Measurements from ENCODE around the gene NR6A1. TPM values are rescaled to one million over a fixed set of nuclear protein-coding genes. Genes with fewer than 3 reads are reported as not detected.

NR6A1 gene
- total RNA-seq, 1 experiment from 2014 or later, result 2.5 TPM

DNA sequence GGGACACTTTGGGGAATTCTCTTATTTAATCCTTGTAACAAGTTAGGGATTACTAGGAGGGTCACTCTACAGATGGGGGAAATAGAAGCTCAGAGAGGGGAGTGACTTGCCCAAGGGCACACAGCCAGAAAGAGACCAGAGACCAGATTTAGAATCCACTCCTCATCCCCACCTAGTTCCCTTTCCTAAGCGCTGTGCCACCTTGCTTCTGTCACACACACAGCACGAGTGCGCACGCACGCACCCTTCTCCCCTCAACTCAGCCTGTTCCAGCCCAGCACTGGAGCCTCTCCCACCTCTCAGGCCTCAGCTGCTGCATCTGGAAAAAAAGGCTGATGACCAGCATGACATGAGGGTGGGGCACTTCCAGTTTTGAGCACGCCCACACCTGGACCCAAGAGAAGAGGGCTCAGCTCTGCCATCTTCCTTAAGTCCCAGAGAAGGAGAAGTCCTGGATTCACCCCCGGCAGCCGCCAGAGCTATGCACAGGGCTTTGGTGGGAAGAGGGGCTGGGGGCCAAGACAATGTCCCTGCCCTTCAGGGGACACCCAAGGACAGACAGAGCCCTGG, 282.4 kb downstream of the NR6A1 start:
- Histone ChIP-seq H3K36me3 (no peaks in the 10 kb centered on the region), H3K9me3 (no peaks in the 10 kb centered on the region), H3K4me3 (no peak overlapping the region), H3K27me3 (no peaks in the 10 kb centered on the region)
- no peak for DNase-seq

DNA sequence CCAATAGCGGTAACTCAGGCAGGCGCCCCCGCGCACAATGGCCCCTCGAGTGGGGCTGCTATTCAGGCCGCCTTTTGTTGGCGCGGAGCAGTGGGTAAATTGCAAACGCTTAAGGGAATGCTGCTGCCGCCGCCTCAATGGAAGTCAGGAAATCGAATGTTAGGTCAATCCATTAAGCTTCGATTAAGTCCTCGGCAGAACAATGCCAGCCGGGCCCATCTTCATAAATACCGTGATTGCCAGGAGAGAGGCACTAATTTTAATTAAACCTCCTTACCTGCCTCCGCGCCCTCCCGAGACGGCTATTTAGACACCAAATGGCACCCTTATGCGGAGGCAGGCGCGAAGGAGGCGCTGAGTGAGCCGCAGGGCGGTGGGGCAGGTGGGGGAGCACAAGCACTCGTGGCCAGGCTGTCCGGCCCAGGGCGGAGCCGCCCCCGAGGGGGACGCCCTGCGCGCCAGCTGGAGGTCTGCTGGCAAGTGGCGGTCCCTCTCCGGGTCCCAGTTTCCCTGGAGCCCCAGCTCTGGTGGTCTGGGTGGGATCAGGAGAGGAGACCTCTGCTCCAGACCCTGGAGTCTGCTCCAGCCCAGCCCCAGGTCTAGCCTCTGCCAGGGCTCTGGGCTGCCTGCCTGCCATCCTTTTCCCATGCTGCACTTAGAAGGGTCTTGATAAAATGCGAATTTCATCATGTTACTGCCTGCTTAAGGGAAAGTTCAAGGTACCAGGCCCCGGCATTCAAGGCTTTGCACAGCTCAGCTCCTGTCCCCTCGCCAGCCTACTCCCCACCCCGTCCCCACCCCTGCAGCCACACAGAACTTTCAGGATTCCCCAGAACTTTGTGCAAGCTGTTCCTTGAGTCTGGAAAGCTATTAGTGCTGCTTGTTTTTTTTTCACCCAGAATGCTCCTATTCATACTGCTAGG, 283.6 kb downstream of the NR6A1 start:
- H3K36me3 ChIP-seq, result no peaks in the 10 kb centered on the region
- no peaks in the 10 kb centered on the region for H3K27me3 ChIP-seq
- no peaks in the 10 kb centered on the region for H3K9me3 ChIP-seq
- DNase-seq, result no peak
- no peak overlapping the region for H3K4me3 ChIP-seq

DNA sequence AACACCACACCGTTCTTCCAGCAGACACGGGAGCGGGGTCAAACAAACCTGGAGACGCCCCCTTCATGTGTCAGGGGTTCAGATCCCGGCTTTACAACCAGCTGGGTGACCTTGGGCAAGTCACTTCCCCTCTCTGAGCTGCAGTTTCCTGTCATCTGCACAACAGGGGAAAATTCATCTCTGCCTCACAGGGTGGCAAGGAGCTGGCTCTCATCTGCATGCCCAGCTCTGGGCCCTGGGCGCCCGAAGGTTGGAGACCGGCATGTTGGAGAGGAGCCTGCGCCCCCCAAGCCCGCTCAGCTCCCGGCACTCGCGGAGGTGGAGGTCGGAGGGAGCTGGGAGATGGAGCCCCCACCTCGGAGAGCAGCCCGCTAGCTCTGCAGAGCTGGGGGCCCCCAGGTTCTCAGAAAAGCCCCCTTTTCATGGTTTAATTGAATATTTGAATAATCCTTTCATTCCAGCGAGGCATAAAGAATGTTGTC, 284.3 kb downstream of the NR6A1 start:
- no peaks in the 10 kb centered on the region for H3K36me3 ChIP-seq
- H3K27me3 ChIP-seq, result no peaks in the 10 kb centered on the region
- H3K4me3 ChIP-seq, result no peak overlapping the region
- no peaks in the 10 kb centered on the region for H3K9me3 ChIP-seq
- DNase-seq, result no peak

DNA sequence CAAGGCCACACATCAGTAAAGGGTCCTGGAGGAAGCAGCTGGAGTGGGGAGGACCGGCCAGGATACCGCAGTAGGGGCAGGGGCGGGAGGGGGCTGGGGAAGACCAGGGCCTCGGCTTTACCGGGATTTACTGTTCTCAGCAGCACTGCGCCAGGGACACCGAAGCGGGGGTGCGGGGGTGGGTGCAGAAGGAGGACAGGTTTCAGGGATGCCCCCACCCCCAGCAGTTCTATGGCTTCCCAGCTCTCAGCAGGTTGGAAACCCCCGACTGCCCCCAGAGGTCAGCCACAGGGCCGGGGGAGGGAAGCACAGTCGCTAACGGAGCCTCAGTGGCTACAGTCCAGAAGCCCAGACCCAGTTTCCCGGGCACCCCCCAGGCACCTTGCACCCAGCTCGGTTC, 285.2 kb downstream of the NR6A1 start:
- Histone ChIP-seq H3K4me3 (no peak overlapping the region), H3K27me3 (no peaks in the 10 kb centered on the region), H3K9me3 (no peaks in the 10 kb centered on the region), H3K36me3 (no peaks in the 10 kb centered on the region)
- no peak for DNase-seq

DNA sequence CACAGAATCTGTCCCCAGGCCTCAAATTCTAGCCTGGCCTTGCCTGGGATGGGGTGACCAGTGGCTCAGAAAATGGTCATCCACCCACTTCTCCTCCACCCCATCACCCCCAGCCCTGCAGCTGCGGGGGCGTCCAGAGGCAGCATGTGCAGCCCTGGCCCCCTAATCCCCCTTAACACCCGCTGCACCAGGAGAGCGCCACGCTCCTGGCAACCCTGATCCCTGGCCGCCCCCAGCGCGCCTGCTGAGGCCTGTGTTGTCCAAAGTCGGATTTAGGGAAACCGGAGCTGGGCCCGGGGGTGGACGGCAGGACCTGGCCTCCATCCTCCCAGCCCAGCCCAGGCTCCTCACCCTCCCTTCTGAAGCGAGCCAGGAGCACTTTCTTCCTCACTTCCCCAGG, 285.9 kb downstream of the NR6A1 start:
- Histone ChIP-seq H3K9me3 (no peaks in the 10 kb centered on the region), H3K36me3 (no peaks in the 10 kb centered on the region), H3K27me3 (no peaks in the 10 kb centered on the region), H3K4me3 (no peak overlapping the region)
- DNase-seq, result no peak

DNA sequence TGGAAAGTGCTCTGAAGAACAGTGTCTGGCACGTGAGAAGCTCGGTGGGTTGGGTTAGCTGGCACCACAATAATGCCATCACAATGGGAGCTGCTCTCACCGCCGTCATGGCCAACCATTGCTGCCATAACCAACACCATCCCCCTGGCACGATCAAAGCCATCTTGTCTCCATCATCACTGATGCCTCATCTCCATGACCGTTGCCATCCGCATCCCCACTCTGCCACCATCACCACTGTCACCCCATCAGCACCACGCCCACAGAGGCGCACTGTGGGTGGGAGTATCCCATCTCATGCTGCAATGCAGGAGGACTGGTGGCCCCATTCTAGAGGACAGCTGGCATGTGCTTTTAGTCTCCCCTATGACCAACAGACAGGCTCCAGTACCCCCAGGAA, 287.6 kb downstream of the NR6A1 start:
- Histone ChIP-seq H3K4me3 (no peak overlapping the region), H3K9me3 (no peaks in the 10 kb centered on the region), H3K36me3 (no peaks in the 10 kb centered on the region), H3K27me3 (no peaks in the 10 kb centered on the region)
- DNase-seq, result no peak

DNA sequence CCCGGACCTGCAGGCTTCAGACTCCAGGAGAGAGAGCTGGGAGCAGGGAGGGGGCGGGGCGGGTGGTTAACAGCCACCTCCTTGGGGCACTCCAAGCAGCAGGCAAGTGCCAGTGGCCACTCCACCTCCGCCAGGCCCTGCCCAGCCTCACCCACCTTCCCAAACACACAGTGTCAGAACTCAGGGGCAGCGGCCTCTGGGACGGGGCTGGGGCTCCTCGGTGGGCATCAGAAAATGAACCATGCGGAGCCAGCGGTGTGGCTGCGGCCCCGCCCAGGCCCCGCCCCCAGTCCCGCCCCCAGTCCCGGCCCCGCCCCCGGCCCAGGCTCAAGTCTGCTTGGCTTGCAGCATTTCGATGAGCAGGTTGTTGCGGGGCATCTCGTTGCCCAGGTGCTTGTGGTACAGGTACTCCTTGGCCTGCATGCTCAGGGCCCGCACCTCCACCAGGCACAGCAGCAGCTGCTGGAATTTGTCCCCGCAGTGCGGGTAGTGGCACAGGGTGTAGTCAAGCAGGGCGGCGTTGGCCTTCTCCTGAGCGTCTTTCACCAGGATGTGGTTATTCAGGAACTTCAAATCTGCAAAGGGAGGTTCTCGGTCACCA, 288.6 kb downstream of the NR6A1 start:
- no peak for DNase-seq
- H3K4me3 ChIP-seq, result no peak overlapping the region
- H3K36me3 ChIP-seq, result no peaks in the 10 kb centered on the region
- H3K27me3 ChIP-seq, result no peaks in the 10 kb centered on the region
- no peaks in the 10 kb centered on the region for H3K9me3 ChIP-seq

DNA sequence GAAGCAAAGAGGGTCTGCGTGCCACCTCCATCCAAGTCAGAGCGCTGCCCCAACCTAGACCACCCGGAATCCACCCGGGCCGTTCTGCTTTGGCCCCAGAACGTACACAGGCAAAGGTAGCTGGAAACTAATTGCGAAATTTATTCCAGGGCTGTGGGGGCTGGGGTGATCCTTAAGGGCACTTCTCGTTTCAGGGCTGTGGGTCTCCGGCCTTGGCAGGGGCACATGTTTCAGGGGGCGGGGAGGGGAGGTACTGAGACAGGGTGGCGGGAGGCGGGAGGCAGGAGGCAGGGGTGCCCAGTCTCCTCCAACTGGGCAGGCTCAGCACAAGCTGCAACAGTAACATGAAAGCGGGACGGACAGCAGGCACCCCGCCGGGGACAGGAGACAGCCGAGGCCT, 290.0 kb downstream of the NR6A1 start:
- no peak for DNase-seq
- Histone ChIP-seq H3K27me3 (no peaks in the 10 kb centered on the region), H3K9me3 (no peaks in the 10 kb centered on the region)

DNA sequence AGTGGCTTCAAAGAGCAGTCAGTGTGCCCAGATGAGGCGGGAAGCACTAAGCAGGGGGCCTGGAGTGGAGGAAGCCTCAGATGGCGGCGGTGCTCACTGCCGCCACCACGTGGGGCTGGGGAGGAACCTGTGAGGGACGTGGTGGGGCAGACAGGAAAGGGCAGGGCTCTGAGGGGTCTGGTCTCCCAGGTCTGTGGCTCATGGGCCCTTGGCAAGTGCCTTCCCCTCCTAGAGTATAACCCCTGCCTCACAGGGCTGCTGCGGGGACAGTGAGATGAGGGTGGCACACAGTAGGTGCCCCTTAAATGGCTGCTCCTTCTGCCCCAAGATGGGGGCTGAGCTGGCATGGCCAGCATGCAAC, 290.5 kb downstream of the NR6A1 start:
- Histone ChIP-seq H3K9me3 (no peaks in the 10 kb centered on the region), H3K36me3 (no peaks in the 10 kb centered on the region), H3K27me3 (no peaks in the 10 kb centered on the region), H3K4me3 (no peak overlapping the region)
- no peak for DNase-seq

More for the DNA sequence above, 290.0 kb downstream of the NR6A1 start:
- no peak overlapping the region for H3K4me3 ChIP-seq
- no peaks in the 10 kb centered on the region for H3K36me3 ChIP-seq

DNA sequence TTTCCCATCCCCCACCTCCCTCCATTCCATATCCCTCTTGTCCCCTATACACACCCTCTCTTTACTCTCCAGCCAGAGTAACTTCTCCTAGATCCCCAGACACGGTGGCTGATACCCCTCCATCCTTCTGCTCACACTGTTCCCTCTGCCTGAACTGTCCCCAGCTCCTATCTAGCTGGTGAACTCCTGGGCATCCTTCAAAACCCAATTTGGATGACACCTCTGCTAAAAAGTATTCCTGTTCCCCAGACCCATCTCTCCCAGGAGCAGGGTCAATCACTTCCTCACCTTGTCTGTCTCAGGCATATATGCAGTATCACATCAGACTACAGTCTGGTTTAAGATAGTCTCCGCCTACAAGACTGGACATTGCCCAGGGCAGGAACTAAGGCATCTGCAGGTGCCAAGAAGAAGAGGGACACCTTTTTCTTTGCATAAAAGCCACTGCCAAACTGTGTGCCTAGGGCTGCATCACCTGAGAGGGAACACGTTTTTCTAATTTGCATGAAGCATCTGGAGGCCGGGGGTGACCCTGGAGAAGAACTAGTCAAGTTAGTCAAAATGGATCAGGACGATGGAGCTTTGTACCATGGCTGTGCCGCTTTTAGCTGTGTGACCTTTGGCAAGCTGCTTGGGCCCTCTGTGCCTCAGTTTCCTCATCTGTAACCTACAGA, 291.0 kb downstream of the NR6A1 start:
- no peaks in the 10 kb centered on the region for H3K36me3 ChIP-seq
- H3K9me3 ChIP-seq, result no peaks in the 10 kb centered on the region
- no peaks in the 10 kb centered on the region for H3K27me3 ChIP-seq
- no peak for DNase-seq
- no peak overlapping the region for H3K4me3 ChIP-seq

DNA sequence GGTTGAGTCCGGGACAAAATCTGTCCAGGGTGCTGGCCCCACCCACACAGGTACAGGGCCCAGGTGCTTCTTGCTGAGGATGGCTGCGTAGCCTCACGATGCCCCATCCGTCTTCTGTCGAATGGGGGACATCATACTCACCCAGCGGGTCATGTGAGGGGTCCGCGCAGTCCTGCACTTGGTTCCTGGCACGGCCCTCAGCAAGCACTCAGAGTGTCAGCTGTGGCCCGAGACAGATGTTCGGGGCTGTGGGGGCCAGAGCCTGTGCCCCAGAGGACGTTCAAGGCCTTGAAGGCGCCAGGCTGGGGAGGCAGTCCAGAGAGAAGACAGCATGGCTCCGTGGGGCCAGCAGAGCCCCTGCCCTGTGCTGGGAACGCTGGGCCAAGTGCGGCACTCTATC, 291.7 kb downstream of the NR6A1 start:
- H3K27me3 ChIP-seq, result no peaks in the 10 kb centered on the region
- no peaks in the 10 kb centered on the region for H3K36me3 ChIP-seq

DNA sequence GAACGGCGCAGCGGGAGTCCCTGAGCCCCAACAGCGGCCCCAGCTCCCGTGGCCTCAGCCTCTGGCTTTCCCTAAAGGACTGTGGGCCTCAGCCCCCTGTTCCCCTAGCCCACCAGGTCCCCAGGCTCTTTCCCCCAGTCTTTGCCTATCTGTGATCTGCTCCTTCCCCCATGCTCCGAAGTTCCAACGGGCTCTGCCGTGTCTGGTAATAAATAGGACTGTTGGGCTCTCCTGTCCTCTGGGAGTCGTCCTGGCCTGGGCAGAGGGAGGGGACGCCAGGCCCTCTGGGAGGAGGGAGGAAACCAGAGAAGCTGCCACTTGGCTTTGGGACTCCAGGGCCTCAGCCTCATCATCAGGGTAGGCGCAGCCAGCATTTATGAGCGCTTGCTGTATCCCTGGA, 292.8 kb downstream of the NR6A1 start:
- Histone ChIP-seq H3K36me3 (no peaks in the 10 kb centered on the region), H3K9me3 (no peaks in the 10 kb centered on the region), H3K4me3 (no peak overlapping the region), H3K27me3 (no peaks in the 10 kb centered on the region)
- no peak for DNase-seq

More for the DNA sequence above, 291.7 kb downstream of the NR6A1 start:
- Histone ChIP-seq H3K9me3 (no peaks in the 10 kb centered on the region), H3K4me3 (no peak overlapping the region)
- DNase-seq, result no peak

DNA sequence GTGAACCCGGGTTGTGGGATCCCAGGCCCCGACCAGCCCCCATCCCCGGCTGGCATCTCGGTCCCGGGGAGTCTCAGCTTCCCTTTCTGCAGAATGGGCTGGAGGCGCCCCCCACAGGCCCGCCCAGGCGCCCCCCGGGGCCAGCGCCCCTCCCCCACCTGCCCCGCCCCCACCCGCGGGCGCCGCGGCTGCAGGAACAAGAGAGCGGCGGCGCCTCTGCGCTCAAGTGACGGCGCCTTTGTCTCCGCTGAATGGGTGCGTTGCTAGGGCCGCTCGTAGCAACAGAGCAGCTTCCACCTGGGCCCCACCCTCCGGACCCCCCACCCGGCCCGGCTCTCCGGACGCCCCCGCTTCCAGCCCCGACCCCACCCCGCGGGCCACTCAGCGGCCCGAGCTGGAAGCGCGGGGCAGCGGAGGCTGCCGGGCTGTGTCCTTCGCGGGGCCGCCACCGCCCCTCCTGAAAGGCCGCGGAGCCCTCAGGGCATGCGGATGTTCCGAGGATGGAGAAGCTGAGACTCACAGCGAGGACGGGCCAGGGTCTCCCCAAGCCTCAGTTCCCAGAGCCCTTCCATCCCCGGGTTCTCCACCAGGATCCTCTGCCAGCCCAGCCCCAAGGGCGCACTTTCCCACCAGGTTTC, 293.3 kb downstream of the NR6A1 start:
- H3K27me3 ChIP-seq, result no peaks in the 10 kb centered on the region
- no peak for DNase-seq
- no peaks in the 10 kb centered on the region for H3K36me3 ChIP-seq
- H3K4me3 ChIP-seq, result no peak overlapping the region
- H3K9me3 ChIP-seq, result no peaks in the 10 kb centered on the region

DNA sequence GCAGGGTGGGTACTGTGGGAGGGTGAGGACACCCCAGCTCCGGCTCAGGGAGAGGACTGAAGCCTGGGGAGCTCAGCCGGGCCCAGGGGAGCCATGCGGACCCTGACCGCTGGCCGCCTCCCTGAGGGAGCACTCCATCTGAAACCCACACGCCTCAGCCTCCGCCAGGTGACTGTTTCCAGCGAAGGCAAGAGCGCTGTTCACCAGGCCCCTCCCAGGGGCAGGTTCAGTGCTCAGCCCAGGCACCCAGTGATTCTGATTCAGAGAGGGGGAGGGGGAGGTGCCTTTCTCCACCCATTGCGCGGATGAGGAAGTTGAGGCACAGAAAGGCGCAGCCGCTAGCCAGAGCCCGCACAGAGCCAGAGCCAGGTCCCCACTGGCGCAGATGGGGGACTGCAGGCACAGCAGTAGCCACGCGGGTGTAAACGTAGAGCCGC, 293.9 kb downstream of the NR6A1 start:
- no peak for DNase-seq
- Histone ChIP-seq H3K36me3 (no peaks in the 10 kb centered on the region), H3K9me3 (no peaks in the 10 kb centered on the region), H3K4me3 (no peak overlapping the region), H3K27me3 (no peaks in the 10 kb centered on the region)

DNA sequence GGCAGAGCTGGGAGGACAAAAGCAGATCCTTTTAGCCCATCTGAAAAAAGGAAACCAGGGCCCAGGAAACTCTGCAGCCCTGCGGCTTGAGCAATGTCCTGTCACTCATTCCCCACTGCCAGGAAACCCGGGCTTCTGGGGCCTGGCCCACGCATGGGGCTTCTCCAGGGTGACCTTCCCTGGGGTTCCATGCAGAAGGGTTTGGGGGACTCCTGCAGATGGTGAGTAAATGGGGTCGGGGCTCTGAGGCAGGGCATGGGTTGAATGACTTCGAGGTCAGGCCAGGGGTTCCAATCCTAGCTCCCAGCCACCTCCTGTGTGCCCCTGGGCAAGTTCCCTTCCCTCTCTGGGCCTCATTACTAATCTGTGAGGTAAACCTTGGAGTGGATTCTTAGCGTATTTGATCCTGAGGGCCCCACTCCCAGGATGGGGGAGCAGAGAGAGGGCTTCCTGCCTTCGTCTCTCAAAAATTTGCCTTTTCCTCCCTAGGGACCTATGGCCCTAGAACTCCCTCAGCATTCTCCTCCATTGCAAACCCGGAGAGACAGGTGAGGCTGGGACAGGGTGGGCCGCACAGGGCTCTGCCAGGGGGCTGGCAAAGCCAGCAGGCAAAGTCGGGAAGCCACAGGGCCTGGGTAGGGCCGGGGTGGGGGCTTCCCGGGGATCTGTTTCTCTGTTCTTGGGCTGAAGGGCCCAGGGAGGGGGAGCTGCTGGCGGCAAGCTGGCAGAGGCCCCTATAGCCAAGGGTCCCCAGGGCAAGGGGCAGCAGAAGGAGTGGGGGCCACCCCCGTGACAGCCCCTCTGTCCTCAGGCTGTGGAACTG, 295.0 kb downstream of the NR6A1 start:
- H3K36me3 ChIP-seq, result no peaks in the 10 kb centered on the region
- H3K27me3 ChIP-seq, result no peaks in the 10 kb centered on the region
- no peak overlapping the region for H3K4me3 ChIP-seq
- H3K9me3 ChIP-seq, result no peaks in the 10 kb centered on the region
- no peak for DNase-seq

Data from MG63 (cell line).